ENCODE measurements around the gene LEUTX. TPM values are rescaled to one million over a fixed set of nuclear protein-coding genes. Genes with fewer than 3 reads are reported as not detected.

LEUTX gene
- total RNA-seq, 2 donors from 2014 or later, result not detected

DNA sequence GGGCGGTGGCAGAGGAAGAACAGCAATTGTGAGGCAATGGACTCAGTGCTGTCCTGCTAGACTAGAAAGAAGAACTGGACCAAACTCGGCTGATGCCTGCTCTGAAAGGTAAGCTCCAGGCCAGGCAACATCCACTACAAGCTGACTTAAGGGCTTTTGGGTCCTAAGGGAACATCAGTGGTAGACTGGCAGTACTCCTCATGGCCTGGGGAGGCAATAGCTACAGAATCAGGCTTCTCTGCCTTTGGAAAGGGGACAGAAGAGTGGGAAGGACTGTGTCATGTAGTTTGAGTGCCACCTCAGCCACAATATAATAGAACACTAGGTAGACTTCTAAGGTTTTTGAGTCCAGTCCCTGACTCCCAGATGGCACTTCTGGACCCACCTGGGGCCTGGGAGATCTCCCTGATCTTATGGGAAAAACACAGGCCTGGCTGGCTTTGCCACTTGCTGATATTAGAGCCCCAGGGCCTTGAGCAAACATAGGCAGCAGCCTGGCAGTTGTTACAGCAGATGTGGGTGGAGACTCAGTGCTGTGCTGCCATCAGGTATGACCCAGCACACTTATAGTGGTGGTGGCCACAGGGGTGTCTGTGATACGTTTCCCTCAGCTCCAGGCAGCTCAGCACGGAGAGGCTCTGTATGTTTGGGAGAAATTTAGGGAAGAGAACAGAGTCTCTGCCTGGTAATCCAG, 31.7 kb upstream of the LEUTX start:
- Histone ChIP-seq H3K36me3 (no peaks in the 10 kb centered on the region), H3K9ac (ENCODE audit: low read depth in 2 of 2, low read length in 2 of 2) (peak overlapping the region in 1 of 2 donors; percentile 12), H3K27ac (no peak overlapping the region), H3K27me3 (no peaks in the 10 kb centered on the region), H3K9me3 (no peaks in the 10 kb centered on the region), H3K4me3 (no peak overlapping the region), H3K4me1 (no peaks in the 10 kb centered on the region)
- TF ChIP-seq CTCF (IDR thresholded peaks at IDR 0.05), result no peak
- DNase-seq, result no peak
- intact Hi-C loops (cut with DNase I), result no loop called here

GRCh38 chr19:39749981-39750380, 28.7 kb upstream of the LEUTX start:
- intact Hi-C loops (cut with DNase I), result no loop called here
- no peak for TF ChIP-seq CTCF (IDR thresholded peaks at IDR 0.05)
- H3K9me3 ChIP-seq, result no peaks in the 10 kb centered on the region
- no peak for DNase-seq
- H3K36me3 ChIP-seq, result no peaks in the 10 kb centered on the region
- no peak overlapping the region for H3K4me3 ChIP-seq
- H3K27me3 ChIP-seq, result no peaks in the 10 kb centered on the region
- H3K9ac ChIP-seq (ENCODE audit: low read depth in 2 of 2, low read length in 2 of 2), result no peak overlapping the region
- H3K27ac ChIP-seq, result no peak overlapping the region
- H3K4me1 ChIP-seq, result no peaks in the 10 kb centered on the region

GRCh38 chr19:39752390-39752789, 26.3 kb upstream of the LEUTX start:
- Histone ChIP-seq H3K4me3 (no peak overlapping the region), H3K9me3 (no peaks in the 10 kb centered on the region), H3K27me3 (no peaks in the 10 kb centered on the region), H3K4me1 (no peaks in the 10 kb centered on the region), H3K9ac (ENCODE audit: low read depth in 2 of 2, low read length in 2 of 2) (no peak overlapping the region), H3K27ac (no peak overlapping the region), H3K36me3 (no peaks in the 10 kb centered on the region)
- no peak for TF ChIP-seq CTCF (IDR thresholded peaks at IDR 0.05)
- DNase-seq, result no peak
- intact Hi-C loops (cut with DNase I), result no loop called here

GRCh38 chr19:39752795-39753194, 25.9 kb upstream of the LEUTX start:
- TF ChIP-seq CTCF (IDR thresholded peaks at IDR 0.05), result no peak
- Histone ChIP-seq H3K9me3 (no peaks in the 10 kb centered on the region), H3K36me3 (no peaks in the 10 kb centered on the region), H3K9ac (ENCODE audit: low read depth in 2 of 2, low read length in 2 of 2) (no peak overlapping the region), H3K4me3 (no peak overlapping the region), H3K27ac (no peak overlapping the region), H3K27me3 (no peaks in the 10 kb centered on the region), H3K4me1 (no peaks in the 10 kb centered on the region)
- DNase-seq, result no peak
- intact Hi-C loops (cut with DNase I), result no loop called here

GRCh38 chr19:39754544-39754943, 24.1 kb upstream of the LEUTX start:
- no peaks in the 10 kb centered on the region for H3K27me3 ChIP-seq
- no peaks in the 10 kb centered on the region for H3K36me3 ChIP-seq
- H3K9me3 ChIP-seq, result no peaks in the 10 kb centered on the region
- DNase-seq, result no peak
- H3K9ac ChIP-seq (ENCODE audit: low read depth in 2 of 2, low read length in 2 of 2), result no peak overlapping the region
- no peak overlapping the region for H3K27ac ChIP-seq
- TF ChIP-seq CTCF (IDR thresholded peaks at IDR 0.05), result no peak
- no peaks in the 10 kb centered on the region for H3K4me1 ChIP-seq
- no peak overlapping the region for H3K4me3 ChIP-seq
- intact Hi-C loops (cut with DNase I), result no loop called here

Measured in colonic mucosa (tissue), 4 donors.